ENCODE measurements around the gene RNF103. TPM values are rescaled to one million over a fixed set of nuclear protein-coding genes. Genes with fewer than 3 reads are reported as not detected.

The RNF103 gene
- total RNA-seq, 2 experiments from 2014 or later = 18.9 to 19.9 TPM

GRCh38 chr2:86638712-86639111 lies 15.0 kb upstream of the RNF103 start:
- H3K27ac Mint-ChIP-seq = no peak overlapping the region
- no peak overlapping the region for H3K4me3 Mint-ChIP-seq
- DNase-seq = no peak
- POLR2A ChIA-PET = no interaction called here
- no peaks in the 10 kb centered on the region for H3K4me1 Mint-ChIP-seq
- H3K36me3 Mint-ChIP-seq (ENCODE audit: low read depth) = no peaks in the 10 kb centered on the region
- peaks cover 2% of the 10 kb centered on the region for H3K9me3 Mint-ChIP-seq
- peaks cover 7% of the 10 kb centered on the region for H3K27me3 Mint-ChIP-seq
- CTCF ChIA-PET = no interaction called here

GRCh38 chr2:86636842-86637241 lies 13.2 kb upstream of the RNF103 start:
- H3K4me1 Mint-ChIP-seq = no peaks in the 10 kb centered on the region
- H3K36me3 Mint-ChIP-seq (ENCODE audit: low read depth) = no peaks in the 10 kb centered on the region
- H3K27me3 Mint-ChIP-seq = peaks cover 8% of the 10 kb centered on the region
- no peak for DNase-seq
- no peak overlapping the region for H3K4me3 Mint-ChIP-seq
- H3K27ac Mint-ChIP-seq = no peak overlapping the region
- POLR2A ChIA-PET = no interaction called here
- peaks cover 2% of the 10 kb centered on the region for H3K9me3 Mint-ChIP-seq
- CTCF ChIA-PET = no interaction called here

- ChIA-PET CTCF (interaction anchor here (0.8 kb wide), 1 partner anchor 339 kb away, joined by 3 read pairs; no protein-coding TSS in a partner anchor), POLR2A (interaction anchor here (0.8 kb wide), 1 partner anchor 175 kb away, joined by 3 read pairs; no protein-coding TSS in a partner anchor)
- H3K4me3 Mint-ChIP-seq = no peak overlapping the region
- peaks cover 5% of the 10 kb centered on the region for H3K27me3 Mint-ChIP-seq
- no peaks in the 10 kb centered on the region for H3K9me3 Mint-ChIP-seq
- no peaks in the 10 kb centered on the region for H3K36me3 Mint-ChIP-seq (ENCODE audit: low read depth)
- no peak overlapping the region for H3K27ac Mint-ChIP-seq
- DNase-seq = no peak
- no peaks in the 10 kb centered on the region for H3K4me1 Mint-ChIP-seq
Measured at GRCh38 chr2:86634352-86634751, 10.7 kb upstream of the RNF103 start.

- Mint-ChIP-seq H3K4me3 (no peak overlapping the region), H3K27me3 (peaks cover 12% of the 10 kb centered on the region), H3K9me3 (no peaks in the 10 kb centered on the region), H3K27ac (no peak overlapping the region), H3K36me3 (ENCODE audit: low read depth) (no peaks in the 10 kb centered on the region), H3K4me1 (no peaks in the 10 kb centered on the region)
- POLR2A ChIA-PET = no interaction called here
- no peak for DNase-seq
- CTCF ChIA-PET = no interaction called here
Measured at GRCh38 chr2:86633155-86633651, 9.5 kb upstream of the RNF103 start.

- Mint-ChIP-seq H3K27me3 (peaks cover 14% of the 10 kb centered on the region), H3K4me1 (no peaks in the 10 kb centered on the region), H3K9me3 (no peaks in the 10 kb centered on the region), H3K4me3 (no peak overlapping the region), H3K27ac (no peak overlapping the region), H3K36me3 (ENCODE audit: low read depth) (no peaks in the 10 kb centered on the region)
- POLR2A ChIA-PET = no interaction called here
- no peak for DNase-seq
- CTCF ChIA-PET = no interaction called here
Measured at GRCh38 chr2:86632672-86633071, 9.0 kb upstream of the RNF103 start.

DNA sequence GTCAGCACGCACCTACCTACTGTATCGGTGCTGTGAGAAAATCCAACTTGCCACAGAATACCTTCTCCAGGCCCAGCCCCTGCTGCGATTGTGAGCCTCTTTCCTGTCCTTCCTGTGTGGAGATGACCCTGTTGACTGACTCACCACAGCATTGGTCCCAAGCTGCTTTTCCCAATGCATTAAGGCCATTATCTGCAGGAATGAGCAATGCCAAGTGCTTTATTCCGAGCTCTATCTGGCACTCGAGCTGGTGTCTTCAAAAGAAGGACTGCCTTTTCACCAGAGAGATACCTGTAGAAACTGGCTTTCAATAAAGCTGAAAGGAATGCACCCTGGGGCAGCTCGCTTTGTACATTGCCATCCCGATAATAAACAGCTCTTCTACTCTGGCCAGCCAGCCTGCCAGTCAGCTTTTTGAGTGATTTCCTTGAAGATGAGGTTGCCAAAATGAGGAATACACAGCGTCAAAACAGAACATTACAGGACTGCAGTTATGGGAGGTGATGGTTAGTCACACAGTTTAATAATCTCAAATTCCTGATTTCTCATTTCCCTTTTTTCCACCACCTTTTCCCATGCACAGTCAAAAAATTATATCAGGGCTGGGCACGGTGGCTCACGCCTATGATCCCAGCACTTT lies 8.3 kb upstream of the RNF103 start:
- peaks cover 16% of the 10 kb centered on the region for H3K27me3 Mint-ChIP-seq
- CTCF ChIA-PET = no interaction called here
- H3K36me3 Mint-ChIP-seq (ENCODE audit: low read depth) = no peaks in the 10 kb centered on the region
- no peak overlapping the region for H3K27ac Mint-ChIP-seq
- no peak for DNase-seq
- H3K4me1 Mint-ChIP-seq = no peaks in the 10 kb centered on the region
- POLR2A ChIA-PET = interaction anchor here (1.2 kb wide), 2 partner anchors 9 to 70 kb away, joined by 3 to 5 read pairs; no protein-coding TSS in a partner anchor
- no peaks in the 10 kb centered on the region for H3K9me3 Mint-ChIP-seq
- no peak overlapping the region for H3K4me3 Mint-ChIP-seq

- no peaks in the 10 kb centered on the region for H3K9me3 Mint-ChIP-seq
- CTCF ChIA-PET = no interaction called here
- no peak overlapping the region for H3K4me3 Mint-ChIP-seq
- DNase-seq = no peak
- POLR2A ChIA-PET = no interaction called here
- no peak overlapping the region for H3K27ac Mint-ChIP-seq
- H3K4me1 Mint-ChIP-seq = peaks cover 4% of the 10 kb centered on the region
- no peaks in the 10 kb centered on the region for H3K36me3 Mint-ChIP-seq (ENCODE audit: low read depth)
- H3K27me3 Mint-ChIP-seq = peaks cover 25% of the 10 kb centered on the region
Measured at GRCh38 chr2:86628091-86628522, 4.4 kb upstream of the RNF103 start.

DNA sequence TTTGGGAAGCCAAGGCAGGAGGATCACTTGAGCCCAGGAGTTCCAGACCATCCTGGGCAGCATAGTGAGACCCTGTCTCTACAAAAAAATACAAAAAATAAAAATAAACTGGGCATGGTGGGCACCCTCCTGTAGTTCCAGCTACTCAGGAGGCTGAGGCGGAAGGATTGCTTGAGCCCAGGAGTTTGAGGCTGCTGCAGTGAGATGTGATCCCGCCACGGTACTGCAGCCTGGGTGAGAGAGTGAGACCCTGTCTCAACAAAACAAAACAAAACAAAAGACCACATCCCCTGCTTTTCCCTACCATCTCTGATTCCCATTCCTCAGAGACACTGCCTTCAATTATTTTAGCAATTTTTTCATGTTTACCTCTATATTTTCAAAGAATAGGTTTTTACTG lies 3.9 kb upstream of the RNF103 start:
- Mint-ChIP-seq H3K4me3 (no peak overlapping the region), H3K9me3 (no peaks in the 10 kb centered on the region), H3K27ac (no peak overlapping the region), H3K36me3 (ENCODE audit: low read depth) (peaks cover 1% of the 10 kb centered on the region), H3K27me3 (peaks cover 25% of the 10 kb centered on the region), H3K4me1 (peaks cover 4% of the 10 kb centered on the region)
- ChIA-PET POLR2A (no interaction called here), CTCF (no interaction called here)
- no peak for DNase-seq

DNA sequence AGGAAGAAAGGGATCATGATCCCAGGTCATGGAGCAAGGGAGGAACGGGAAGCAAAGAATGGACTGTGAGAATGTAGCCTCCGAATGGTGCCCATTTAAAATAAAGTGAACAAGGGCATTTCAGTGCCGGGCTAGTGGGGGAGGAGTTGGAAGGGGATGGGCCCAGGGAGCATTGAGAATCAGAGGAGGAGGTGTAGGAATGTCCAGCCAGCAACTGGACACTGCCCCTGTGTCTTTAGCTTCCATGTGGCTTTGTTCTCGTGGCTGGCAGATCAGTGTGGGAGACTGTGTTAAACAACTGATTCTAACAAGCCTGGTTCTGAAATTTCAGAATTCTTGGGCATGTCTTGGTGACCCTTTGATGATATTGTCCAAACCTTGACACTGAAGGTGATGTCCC lies 1.4 kb upstream of the RNF103 start:
- no peak overlapping the region for H3K4me3 Mint-ChIP-seq
- H3K27ac Mint-ChIP-seq = peak overlapping the region; percentile 1

GRCh38 chr2:86624267-86624547 lies 542 bp upstream of the RNF103 start:
- POLR2A ChIA-PET = no interaction called here
- Mint-ChIP-seq H3K4me1 (peaks cover 19% of the 10 kb centered on the region), H3K9me3 (no peaks in the 10 kb centered on the region), H3K4me3 (peak overlapping the region; percentile 69), H3K36me3 (ENCODE audit: low read depth) (peaks cover 16% of the 10 kb centered on the region), H3K27ac (peak overlapping the region; percentile 72), H3K27me3 (peaks cover 25% of the 10 kb centered on the region)
- CTCF ChIA-PET = no interaction called here
- no peak for DNase-seq

More for the DNA sequence above, 1.4 kb upstream of the RNF103 start:
- no peak for DNase-seq
- CTCF ChIA-PET = no interaction called here
- POLR2A ChIA-PET = no interaction called here
- Mint-ChIP-seq H3K27me3 (peaks cover 25% of the 10 kb centered on the region), H3K36me3 (ENCODE audit: low read depth) (peaks cover 9% of the 10 kb centered on the region), H3K4me1 (peaks cover 19% of the 10 kb centered on the region), H3K9me3 (no peaks in the 10 kb centered on the region)

GRCh38 chr2:86623043-86623493 lies 597 bp downstream of the RNF103 start:
- peak overlapping the region; percentile 90 for H3K4me3 Mint-ChIP-seq
- H3K4me1 Mint-ChIP-seq = peaks cover 23% of the 10 kb centered on the region
- H3K27ac Mint-ChIP-seq = peak overlapping the region; percentile 95
- H3K9me3 Mint-ChIP-seq = no peaks in the 10 kb centered on the region
- H3K27me3 Mint-ChIP-seq = peaks cover 14% of the 10 kb centered on the region
- H3K36me3 Mint-ChIP-seq (ENCODE audit: low read depth) = peaks cover 27% of the 10 kb centered on the region
- DNase-seq = peak; percentile 62
- ChIA-PET CTCF (interaction anchor here (1.0 to 1.5 kb wide), 2 partner anchors 181 to 183 kb away, joined by 3 read pairs; no protein-coding TSS in a partner anchor), POLR2A (interaction anchor here (0.6 to 3.3 kb wide), 18 partner anchors 8 to 428 kb away, joined by 3 to 60 read pairs (median 4); partner anchors contain the start of genes CHMP3, IMMT and KDM3A)

DNA sequence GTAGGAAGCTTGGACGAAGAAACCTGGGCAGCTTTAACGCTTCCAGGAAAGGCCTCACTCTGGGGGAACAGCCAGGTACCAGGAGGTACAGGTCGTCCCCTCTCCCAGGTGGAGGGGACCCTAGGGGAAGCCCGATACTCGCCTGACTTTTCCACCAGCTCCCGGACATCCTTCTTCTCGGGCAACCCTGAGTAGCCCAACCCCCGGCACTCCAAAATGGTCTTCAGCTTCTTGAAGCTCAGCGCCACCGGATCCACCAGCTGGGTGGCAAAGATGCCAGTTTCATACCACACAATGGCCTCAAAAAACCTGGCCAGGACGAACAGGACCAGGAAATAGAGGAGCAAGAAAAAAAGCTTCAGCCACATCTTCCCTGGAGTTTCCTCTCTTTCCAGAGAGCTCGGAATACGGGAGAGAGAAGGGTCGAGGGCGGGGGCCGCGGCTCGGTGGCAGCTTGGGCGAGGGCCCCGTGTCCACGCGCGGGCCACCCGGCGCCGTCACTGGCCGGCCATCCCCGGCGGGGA lies 1.1 kb downstream of the RNF103 start:
- peaks cover 12% of the 10 kb centered on the region for H3K27me3 Mint-ChIP-seq
- peaks cover 23% of the 10 kb centered on the region for H3K4me1 Mint-ChIP-seq
- POLR2A ChIA-PET = interaction anchor here (0.6 to 3.3 kb wide), 19 partner anchors 9 to 428 kb away, joined by 3 to 60 read pairs (median 4); partner anchors contain the start of genes CHMP3, IMMT and KDM3A
- no peaks in the 10 kb centered on the region for H3K9me3 Mint-ChIP-seq
- peak; percentile 40 for DNase-seq
- peak overlapping the region; percentile 95 for H3K27ac Mint-ChIP-seq
- H3K36me3 Mint-ChIP-seq (ENCODE audit: low read depth) = peaks cover 29% of the 10 kb centered on the region
- H3K4me3 Mint-ChIP-seq = peak overlapping the region; percentile 90
- CTCF ChIA-PET = interaction anchor here (1.0 to 2.3 kb wide), 5 partner anchors 38 to 401 kb away, joined by 3 to 7 read pairs (median 3); no protein-coding TSS in a partner anchor

- ChIA-PET POLR2A (interaction anchor here (0.7 to 3.3 kb wide), 8 partner anchors 17 to 179 kb away, joined by 3 to 60 read pairs (median 12); partner anchors contain the start of genes CHMP3 and KDM3A), CTCF (interaction anchor here (0.5 to 2.3 kb wide), 4 partner anchors 37 to 400 kb away, joined by 3 to 7 read pairs (median 4); no protein-coding TSS in a partner anchor)
- Mint-ChIP-seq H3K9me3 (no peaks in the 10 kb centered on the region), H3K4me3 (peak overlapping the region; percentile 90), H3K4me1 (peaks cover 28% of the 10 kb centered on the region), H3K27me3 (peaks cover 12% of the 10 kb centered on the region), H3K36me3 (ENCODE audit: low read depth) (peaks cover 40% of the 10 kb centered on the region), H3K27ac (peak overlapping the region; percentile 61)
- DNase-seq = no peak
Measured at GRCh38 chr2:86621280-86621943, 2.3 kb downstream of the RNF103 start.
